Esophagus (tissue), 2 donors: ENCODE measurements around the gene SEL1L. TPM values are rescaled to one million over a fixed set of nuclear protein-coding genes. Genes with fewer than 3 reads are reported as not detected.

Experiments
- H3K27ac ChIP-seq, 2 donors: one replicate each; pipeline ENCODE4 v1.5.1; 2013; ENCODE audit warnings: low read depth in 2 of 2, mild to moderate bottlenecking in 2 of 2, inconsistent platforms in 1 of 2, low read length in 1 of 2, moderate library complexity in 1 of 2
- H3K27me3 ChIP-seq, 2 donors: one replicate each; pipeline ENCODE4 v1.6.1; 2013; ENCODE audit warnings: low read length in 2 of 2, control low read depth in 1 of 2, mild to moderate bottlenecking in 1 of 2; ENCODE audit not compliant: insufficient read depth in 2 of 2, control insufficient read depth in 1 of 2
- H3K36me3 ChIP-seq, 2 donors: one replicate each; pipeline ENCODE4 v1.6.1; 2013; ENCODE audit warnings: low read length in 1 of 2; ENCODE audit not compliant: control insufficient read depth in 2 of 2, insufficient read depth in 2 of 2
- H3K4me1 ChIP-seq, 2 donors: one replicate each; pipeline ENCODE4 v1.6.1; 2013; ENCODE audit warnings: low read length in 1 of 2; ENCODE audit not compliant: control insufficient read depth in 2 of 2, insufficient read depth in 2 of 2
- H3K4me3 ChIP-seq, 2 donors: one replicate each; pipeline ENCODE4 v1.5.1; 2013; ENCODE audit warnings: low read length in 2 of 2, mild to moderate bottlenecking in 2 of 2, low read depth in 1 of 2, moderate library complexity in 1 of 2
- H3K9me3 ChIP-seq, 2 donors: one replicate each; pipeline ENCODE4 v1.6.1; 2013; ENCODE audit warnings: mild to moderate bottlenecking in 2 of 2, low read depth in 1 of 2, low read length in 1 of 2, moderate library complexity in 1 of 2; ENCODE audit not compliant: control insufficient read depth in 2 of 2, insufficient read depth in 1 of 2
- WGBS, 2 donors: extraction: QIAGEN DNeasy Blood & Tissue Kit; methylation state at CpG; one replicate each; pipeline ENCODE4 v1.1.7; 2013; 5-methylcytosine and 5-hydroxymethylcytosine counted together
- polyA plus RNA-seq, 2 donors: library from polyadenylated mRNA; stranded (reverse); fragments of 200-250 nt; gene quantifications; one replicate each; pipeline ENCODE4 v1.2.3, GENCODE V29; 2013
- donor health status: healthy with polysubstance abuse.
- donor health status: Bipolar disorder and iron deficiency.

SEL1L gene
- polyA plus RNA-seq: 1 to 10 TPM; 6.1 to 9.1 TPM

DNA sequence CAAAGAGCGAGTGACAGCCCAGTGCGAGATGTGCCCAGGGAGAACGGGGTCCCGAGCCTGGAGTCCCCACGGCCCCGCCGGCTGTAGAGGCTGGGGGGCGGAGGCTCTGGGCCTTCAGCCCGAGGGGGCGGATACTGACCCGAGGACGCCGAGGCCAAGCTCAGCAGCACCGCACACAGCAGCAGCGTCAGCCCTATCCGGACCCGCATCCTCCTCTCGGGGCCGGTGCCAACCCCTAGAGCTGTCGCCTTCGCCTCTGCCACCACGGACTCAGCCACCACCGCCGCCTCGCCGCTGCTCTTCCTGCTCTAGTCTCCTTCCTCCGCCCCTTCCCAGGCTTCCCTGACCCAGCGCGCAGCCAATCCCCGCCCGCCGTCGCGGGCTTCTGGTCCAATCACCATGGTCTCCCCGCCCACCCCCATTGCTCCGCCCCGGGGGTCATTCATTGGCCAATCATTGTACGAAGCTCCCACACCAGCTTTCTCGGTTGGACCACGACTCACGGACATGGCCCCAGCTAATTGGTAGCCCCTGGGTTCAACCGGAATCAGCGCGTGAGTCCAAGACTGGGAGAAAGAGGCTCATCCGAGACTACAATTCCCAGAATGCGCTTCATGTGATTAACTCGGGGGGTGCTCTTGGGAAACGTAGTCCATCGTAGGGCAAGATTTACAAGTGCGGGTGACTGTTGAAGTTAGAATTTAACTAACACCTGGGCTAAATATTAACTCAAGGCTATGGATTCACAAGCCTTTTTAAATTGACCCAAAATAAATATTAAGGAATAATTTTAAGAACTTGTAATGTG lies at the start of gene SEL1L:
TSS of gene SEL1L (minus strand) at position 318 of the 808 bp plus-strand sequence. CDS start at position 209, 109 bp downstream.
- Histone ChIP-seq H3K27me3 (no peaks in the 10 kb centered on the region), H3K4me1 (peaks cover 0 to 2% of the 10 kb centered on the region in 2 donors)
- WGBS, 2 donors: 0 to 1% methylated on average over 45 to 50 of the region's 50 CpGs

DNA sequence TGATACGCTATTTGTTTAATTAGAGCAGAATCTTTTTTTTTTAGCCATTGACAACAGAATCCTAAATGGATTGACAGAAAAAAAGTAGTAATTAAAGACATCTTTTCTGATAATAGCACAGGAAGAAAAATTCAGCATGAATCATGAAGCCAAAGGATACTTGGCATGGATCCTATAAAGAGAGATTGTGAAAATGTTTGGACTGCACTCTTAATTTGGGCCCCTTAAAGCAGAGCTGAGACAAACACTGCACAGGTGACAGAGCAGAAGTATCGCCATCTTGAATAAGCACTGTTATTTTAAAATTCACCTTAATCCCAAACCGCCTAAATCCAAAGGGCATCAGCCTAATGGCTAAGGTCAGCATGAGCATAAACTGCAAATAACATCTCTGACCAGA lies 48.8 kb upstream of the SEL1L start:
- no peak overlapping the region for H3K27ac ChIP-seq
- 74 to 79% methylated on average over 3 of the region's 3 CpGs for WGBS, 2 donors

More for the DNA sequence above, at the start of gene SEL1L:
- peak within 1 kb of the TSS; percentile 85 to 98 for H3K4me3 ChIP-seq
- no peaks in the 10 kb centered on the region for H3K9me3 ChIP-seq
- H3K27ac ChIP-seq: peak within 1 kb of the TSS; percentile 14 to 65
- no peaks in the 10 kb centered on the region for H3K36me3 ChIP-seq

DNA sequence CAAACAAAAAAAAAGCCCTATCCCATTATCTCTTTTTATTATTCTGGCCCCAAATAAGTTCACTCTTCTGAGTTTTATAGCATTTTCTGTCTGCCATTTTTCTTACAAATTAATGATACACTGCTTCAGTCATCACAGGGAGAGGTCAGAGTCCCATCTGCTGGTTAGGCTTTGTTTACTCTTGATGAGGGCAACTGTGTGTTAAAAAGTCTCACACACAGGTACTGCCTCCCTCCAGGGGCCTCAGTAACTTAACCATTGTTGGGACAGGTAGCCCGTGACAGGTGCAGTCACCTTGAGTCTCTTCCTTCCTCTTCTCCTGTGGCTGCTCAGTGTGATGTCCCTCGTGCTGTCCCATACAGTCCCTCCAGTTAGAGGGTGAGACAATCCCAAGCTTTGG lies 45.5 kb upstream of the SEL1L start:
- 76 to 77% methylated on average over 2 of the region's 2 CpGs for WGBS, 2 donors
- H3K27ac ChIP-seq: no peak overlapping the region
- H3K9me3 ChIP-seq: no peaks in the 10 kb centered on the region
- H3K36me3 ChIP-seq: no peaks in the 10 kb centered on the region
- no peak overlapping the region for H3K4me3 ChIP-seq
- H3K27me3 ChIP-seq: peaks cover 0 to 5% of the 10 kb centered on the region in 2 donors
- no peaks in the 10 kb centered on the region for H3K4me1 ChIP-seq

More for the DNA sequence above, 48.8 kb upstream of the SEL1L start:
- no peaks in the 10 kb centered on the region for H3K4me1 ChIP-seq
- H3K27me3 ChIP-seq: no peaks in the 10 kb centered on the region
- H3K9me3 ChIP-seq: no peaks in the 10 kb centered on the region
- H3K36me3 ChIP-seq: no peaks in the 10 kb centered on the region
- no peak overlapping the region for H3K4me3 ChIP-seq

DNA sequence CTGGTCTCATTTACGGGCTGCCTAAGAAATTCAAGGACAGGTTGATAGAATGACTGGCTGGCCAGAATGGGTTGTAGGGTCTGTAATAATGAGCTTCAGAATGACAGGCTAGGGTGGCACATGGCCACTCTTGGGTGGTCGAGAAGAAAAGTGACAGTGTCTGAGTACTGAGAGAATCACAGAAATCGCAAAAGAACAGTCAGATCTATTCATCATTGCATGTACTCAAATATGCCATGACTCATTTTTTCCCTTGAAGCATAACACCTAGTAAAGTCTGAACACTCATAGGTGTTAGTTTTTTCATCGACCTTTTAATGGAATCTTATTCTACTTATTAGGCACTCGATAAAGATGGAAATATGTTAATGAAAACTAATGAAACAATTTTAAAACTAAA lies 37.8 kb upstream of the SEL1L start:
- H3K4me3 ChIP-seq: no peak overlapping the region
- no peaks in the 10 kb centered on the region for H3K4me1 ChIP-seq
- WGBS, 2 donors: 66 to 81% methylated on average over 5 of the region's 5 CpGs
- no peaks in the 10 kb centered on the region for H3K36me3 ChIP-seq
- H3K9me3 ChIP-seq: no peaks in the 10 kb centered on the region
- H3K27ac ChIP-seq: no peak overlapping the region
- no peaks in the 10 kb centered on the region for H3K27me3 ChIP-seq

DNA sequence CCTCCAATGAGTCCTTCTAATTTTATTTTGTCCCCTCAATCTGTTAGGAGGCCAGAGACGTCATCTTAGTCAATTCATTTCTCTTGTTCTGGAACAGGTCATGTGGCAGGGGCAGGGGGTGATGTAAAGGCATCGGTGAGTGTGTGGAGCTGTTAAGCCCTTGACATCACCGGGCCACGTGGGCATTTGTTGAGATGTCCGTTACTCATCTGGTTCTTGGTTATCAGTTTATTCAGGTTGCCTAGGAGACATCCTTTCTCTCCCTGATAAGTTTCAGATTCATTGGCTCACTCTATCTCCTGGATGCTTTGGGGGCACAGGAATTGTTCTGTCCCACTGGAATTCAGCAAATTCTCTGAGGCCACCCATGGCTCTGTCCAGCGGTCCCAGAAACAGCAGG lies 33.6 kb upstream of the SEL1L start:
- Histone ChIP-seq H3K4me1 (no peaks in the 10 kb centered on the region), H3K4me3 (no peak overlapping the region), H3K27ac (no peak overlapping the region), H3K36me3 (no peaks in the 10 kb centered on the region), H3K9me3 (no peaks in the 10 kb centered on the region), H3K27me3 (no peaks in the 10 kb centered on the region)
- 78 to 79% methylated on average over 6 of the region's 6 CpGs for WGBS, 2 donors

DNA sequence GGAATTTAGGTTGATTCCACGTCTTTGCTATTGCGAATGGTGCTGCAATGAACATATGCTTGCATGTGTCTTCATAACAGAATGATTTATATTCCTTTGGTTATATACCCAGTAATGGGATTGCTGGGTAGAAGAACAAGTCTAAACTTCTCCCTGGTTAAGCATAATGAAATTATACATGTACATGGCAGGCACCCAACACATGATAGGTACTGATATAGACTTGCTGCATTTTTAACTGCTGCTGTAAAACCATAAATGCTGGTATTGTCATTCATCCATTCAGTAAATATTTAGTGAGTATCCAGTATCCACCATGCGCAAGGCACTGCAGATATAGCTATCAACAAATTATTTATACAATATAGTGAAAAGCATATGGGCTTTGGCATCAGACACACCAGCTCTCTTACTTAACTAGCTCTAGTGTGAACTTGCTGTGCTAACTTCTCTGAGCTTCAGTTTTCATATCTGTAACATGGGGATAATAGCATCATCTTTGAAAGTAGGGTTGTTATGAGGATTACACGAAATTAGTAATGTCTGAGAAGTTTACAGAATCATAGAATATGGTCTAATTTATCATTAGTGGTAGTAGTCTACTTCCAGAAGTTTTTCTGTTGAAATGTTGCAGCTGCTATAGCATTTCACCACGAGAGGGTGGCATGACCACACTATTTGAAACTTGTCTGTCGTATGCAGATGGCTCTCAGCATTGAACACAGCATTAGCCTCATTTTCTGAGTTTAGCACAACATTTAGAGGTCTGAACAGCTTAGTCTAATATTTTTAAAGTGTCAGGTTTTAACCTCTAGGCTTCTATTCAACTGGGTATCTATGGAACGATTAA lies 32.0 kb upstream of the SEL1L start:
- H3K36me3 ChIP-seq: no peaks in the 10 kb centered on the region
- H3K27ac ChIP-seq: no peak overlapping the region
- WGBS, 2 donors: 41 to 43% methylated on average over 7 of the region's 7 CpGs
- no peaks in the 10 kb centered on the region for H3K9me3 ChIP-seq
- H3K27me3 ChIP-seq: no peaks in the 10 kb centered on the region
- no peaks in the 10 kb centered on the region for H3K4me1 ChIP-seq
- no peak overlapping the region for H3K4me3 ChIP-seq

DNA sequence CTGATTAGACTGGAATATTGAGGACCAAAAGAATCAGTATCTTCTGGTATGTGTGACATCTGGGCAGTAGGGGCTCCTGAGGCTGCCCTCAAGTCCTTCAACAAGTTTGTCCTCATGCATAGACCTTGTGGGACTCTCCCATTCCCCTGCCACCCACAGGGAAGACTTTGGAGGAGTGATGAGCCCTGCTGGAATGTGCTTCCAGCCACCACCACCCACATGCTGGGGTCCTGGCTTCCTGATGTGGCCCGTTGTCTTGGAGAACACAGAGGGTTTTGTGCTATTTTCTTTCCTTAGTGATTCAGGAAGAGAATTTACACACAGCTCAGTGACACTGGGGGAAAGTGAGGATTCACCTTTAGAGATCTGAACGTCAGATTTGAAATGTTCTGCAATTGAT lies 29.2 kb upstream of the SEL1L start:
- WGBS, 2 donors: 74 to 79% methylated on average over 2 of the region's 2 CpGs
- no peaks in the 10 kb centered on the region for H3K27me3 ChIP-seq
- no peak overlapping the region for H3K27ac ChIP-seq
- H3K36me3 ChIP-seq: no peaks in the 10 kb centered on the region
- H3K4me1 ChIP-seq: no peaks in the 10 kb centered on the region
- H3K4me3 ChIP-seq: no peak overlapping the region
- no peaks in the 10 kb centered on the region for H3K9me3 ChIP-seq

DNA sequence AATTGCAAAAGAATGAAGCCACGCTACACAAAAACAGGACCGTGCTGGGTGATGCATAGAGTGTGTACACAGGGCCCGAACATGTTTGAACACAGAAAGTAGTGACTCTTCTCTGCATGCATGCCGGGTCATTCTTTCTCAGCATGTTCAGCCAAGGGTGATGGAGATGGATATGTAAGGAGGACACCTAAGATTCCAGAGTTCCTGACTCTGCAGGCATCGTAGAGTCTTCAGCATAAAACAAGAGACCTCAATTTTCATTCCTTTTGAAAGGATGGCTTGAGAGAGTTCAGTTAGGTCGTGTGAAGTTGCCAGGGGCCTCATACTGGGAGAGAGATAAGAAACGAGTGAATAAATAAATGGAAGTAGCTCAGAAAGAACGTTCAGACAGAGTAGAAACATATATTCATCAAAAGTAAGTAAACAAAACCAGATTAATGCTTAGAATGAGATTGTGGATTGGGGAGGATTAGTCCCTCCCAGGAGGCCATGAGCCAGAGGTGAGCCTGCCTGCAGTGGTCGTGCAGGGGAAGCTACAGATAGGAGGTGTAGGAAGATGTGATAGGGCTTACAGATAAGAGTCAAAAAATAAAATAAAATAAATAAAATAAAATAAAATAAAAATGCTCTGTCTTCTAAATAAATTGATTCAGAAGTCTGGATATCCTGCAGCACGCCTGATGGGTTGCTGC lies 27.6 kb upstream of the SEL1L start:
- Histone ChIP-seq H3K4me3 (no peak overlapping the region), H3K36me3 (no peaks in the 10 kb centered on the region), H3K9me3 (no peaks in the 10 kb centered on the region), H3K27me3 (no peaks in the 10 kb centered on the region), H3K4me1 (no peaks in the 10 kb centered on the region), H3K27ac (no peak overlapping the region)
- 50 to 53% methylated on average over 10 of the region's 10 CpGs for WGBS, 2 donors

DNA sequence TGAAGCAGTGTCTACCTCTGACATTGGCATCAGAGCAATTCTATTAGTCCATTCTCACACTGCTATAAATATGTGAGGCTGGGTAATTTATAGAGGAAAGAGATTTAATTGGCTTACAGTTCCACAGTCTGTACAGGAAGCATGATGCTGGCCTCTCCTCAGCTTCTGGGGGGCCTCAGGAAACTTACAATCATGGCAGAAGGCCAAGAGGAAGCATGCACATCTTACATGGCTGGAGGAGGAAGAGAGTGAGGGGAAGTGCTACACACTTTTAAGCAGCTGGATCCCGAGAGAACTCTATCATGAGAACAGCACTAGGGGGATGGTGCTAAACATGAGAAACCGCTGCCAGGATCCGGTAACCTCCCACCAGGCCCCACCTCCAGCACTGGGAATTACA lies 25.7 kb upstream of the SEL1L start:
- WGBS, 2 donors: 65 to 76% methylated on average over 3 of the region's 3 CpGs
- Histone ChIP-seq H3K27ac (no peak overlapping the region), H3K4me3 (no peak overlapping the region), H3K4me1 (no peaks in the 10 kb centered on the region), H3K36me3 (no peaks in the 10 kb centered on the region), H3K27me3 (no peaks in the 10 kb centered on the region), H3K9me3 (no peaks in the 10 kb centered on the region)
